IMR-90 (cell line): Measurements from ENCODE around the gene PTPRH. TPM values are rescaled to one million over a fixed set of nuclear protein-coding genes. Genes with fewer than 3 reads are reported as not detected.

Experiments used
- ATAC-seq: fragments of 200-7000 bp; cut with Tn5 transposase; 2 replicates; pipeline ENCODE4 v1.9.1; 2020; ENCODE audit warnings: low read depth, mild to moderate bottlenecking, moderate library complexity
- BruUV-seq: library from RNA; stranded (reverse); fragments of 400-500 nt; replicated peaks from 2 replicates; lab custom pipeline; 2021; lab: Mats Ljungman, UMichigan
- CTCF ChIA-PET: fragments of 300-600 bp; formaldehyde crosslinking; extraction: SDS; loops from one replicate; lab custom pipeline; 2021; ENCODE audit warnings: antibody characterized with exemption; lab: Yijun Ruan, JAX
- POLR2A ChIA-PET: fragments of 300-600 bp; sonication (Branson Sonifier 250); formaldehyde crosslinking; loops from one replicate; lab custom pipeline; 2022; ENCODE audit warnings: antibody characterized with exemption; ENCODE audit not compliant: unreplicated experiment; lab: Charles Lee
- DNase-seq: peaks from one replicate; pipeline ENCODE4 v3.0.0; 2013
- H2AFZ ChIP-seq: replicated peaks from 2 replicates; pipeline ENCODE3; 2013; ENCODE audit warnings: low read length, mild to moderate bottlenecking; ENCODE audit not compliant: poor library complexity
- H2AK5ac ChIP-seq: 2 replicates; pipeline ENCODE4 v1.6.1; 2013; ENCODE audit warnings: low read depth, low read length, inconsistent platforms
- H2AK9ac ChIP-seq: replicated peaks from 2 replicates; pipeline ENCODE3; 2013; ENCODE audit warnings: mild to moderate bottlenecking, low read depth, low read length, moderate library complexity; ENCODE audit not compliant: poor library complexity
- H2BK120ac ChIP-seq: 2 replicates; pipeline ENCODE4 v1.6.1; 2013; ENCODE audit warnings: low read depth, low read length, inconsistent platforms
- H2BK15ac ChIP-seq: 3 replicates; pipeline ENCODE4 v1.6.1; 2013; ENCODE audit warnings: low read depth, low read length, inconsistent platforms
- H2BK20ac ChIP-seq: 2 replicates; pipeline ENCODE4 v1.6.1; 2013; ENCODE audit warnings: low read depth, mild to moderate bottlenecking, inconsistent platforms, low read length, moderate library complexity
- H2BK5ac ChIP-seq: 2 replicates; pipeline ENCODE4 v1.6.1; 2013; ENCODE audit warnings: mild to moderate bottlenecking, low read depth, low read length, inconsistent platforms; ENCODE audit not compliant: poor library complexity, severe bottlenecking
- H3K14ac ChIP-seq: replicated peaks from 2 replicates; pipeline ENCODE4 v1.6.1; 2013; ENCODE audit warnings: low read depth, low read length, inconsistent platforms
- H3K18ac ChIP-seq: 2 replicates; pipeline ENCODE4 v1.6.1; 2013; ENCODE audit warnings: low read depth, low read length, control low read depth
- H3K23ac ChIP-seq: 2 replicates; pipeline ENCODE4 v1.6.1; 2013; ENCODE audit warnings: low read depth, low read length, inconsistent platforms
- H3K27ac ChIP-seq: 2 replicates; pipeline ENCODE4 v1.5.1; 2013; ENCODE audit warnings: mild to moderate bottlenecking, control low read depth, low read length; ENCODE audit not compliant: insufficient read depth
- H3K27me3 ChIP-seq: 2 replicates; pipeline ENCODE4 v1.6.1; 2013; ENCODE audit warnings: low read length; ENCODE audit not compliant: control insufficient read depth, insufficient read depth
- H3K36me3 ChIP-seq: 2 replicates; pipeline ENCODE4 v1.6.1; 2013; ENCODE audit warnings: low read length, mixed read lengths; ENCODE audit not compliant: control insufficient read depth, insufficient read depth
- H3K4ac ChIP-seq: 2 replicates; pipeline ENCODE4 v1.6.1; 2013; ENCODE audit warnings: low read depth, low read length, inconsistent platforms
- H3K4me1 ChIP-seq: 2 replicates; pipeline ENCODE4 v1.6.1; 2013; ENCODE audit warnings: low read length, mixed read lengths; ENCODE audit not compliant: control insufficient read depth, insufficient read depth
- H3K4me2 ChIP-seq: 2 replicates; pipeline ENCODE4 v1.6.1; 2013; ENCODE audit warnings: low read depth, mild to moderate bottlenecking, control low read depth, low read length, moderate library complexity
- H3K4me3 ChIP-seq: 2 replicates; pipeline ENCODE4 v1.5.1; 2013; ENCODE audit warnings: low read depth, mild to moderate bottlenecking, control low read depth, low read length, moderate library complexity; ENCODE audit not compliant: insufficient read depth
- H3K56ac ChIP-seq: 2 replicates; pipeline ENCODE4 v1.6.1; 2013; ENCODE audit warnings: low read length, inconsistent platforms; ENCODE audit not compliant: insufficient read depth; ENCODE audit errors: extremely low read depth
- H3K79me1 ChIP-seq, 2 experiments: 2 replicates each; pipeline ENCODE4 v1.6.1; 2013; ENCODE audit warnings: low read length in 2 of 2, inconsistent platforms in 1 of 2, low read depth in 1 of 2
- H3K9ac ChIP-seq: 2 replicates; pipeline ENCODE4 v1.6.1; 2013; ENCODE audit warnings: low read depth, low read length, control low read depth
- H3K9me1 ChIP-seq: 2 replicates; pipeline ENCODE4 v1.6.1; 2013; ENCODE audit warnings: low read length, inconsistent platforms; ENCODE audit not compliant: insufficient read depth
- H3K9me3 ChIP-seq: 2 replicates; pipeline ENCODE4 v1.6.1; 2013; ENCODE audit warnings: low read length; ENCODE audit not compliant: control insufficient read depth, insufficient read depth
- H4K20me1 ChIP-seq: 2 replicates; pipeline ENCODE4 v1.6.1; 2013; ENCODE audit warnings: low read length, inconsistent platforms; ENCODE audit not compliant: insufficient read depth
- H4K5ac ChIP-seq: 2 replicates; pipeline ENCODE4 v1.6.1; 2013; ENCODE audit warnings: mild to moderate bottlenecking, low read depth, low read length, control low read depth
- H4K8ac ChIP-seq, 2 experiments: 2 replicates each; pipeline ENCODE4 v1.6.1; 2013; ENCODE audit warnings: low read depth in 2 of 2, low read length in 2 of 2, control low read depth in 1 of 2, inconsistent platforms in 1 of 2
- H4K91ac ChIP-seq: 2 replicates; pipeline ENCODE4 v1.6.1; 2013; ENCODE audit warnings: low read depth, low read length, inconsistent platforms; ENCODE audit not compliant: insufficient read depth
- CEBPB ChIP-seq: IDR thresholded peaks from 2 replicates; pipeline ENCODE4 v1.6.1; 2012; ENCODE audit warnings: low read depth, low read length, improper control_type of control experiment
- MAZ ChIP-seq: IDR thresholded peaks from 2 replicates; pipeline ENCODE4 v1.6.1; 2012; ENCODE audit warnings: low read depth, mild to moderate bottlenecking, low read length, improper control_type of control experiment, moderate library complexity, borderline replicate concordance
- MXI1 ChIP-seq: IDR thresholded peaks from 2 replicates; pipeline ENCODE4 v1.6.1; 2012; ENCODE audit warnings: low read depth, mild to moderate bottlenecking, low read length, moderate library complexity, borderline replicate concordance
- POLR2A ChIP-seq: IDR thresholded peaks from 2 replicates; pipeline ENCODE4 v1.6.1; 2012; ENCODE audit warnings: mild to moderate bottlenecking, low read depth, low read length
- RAD21 ChIP-seq: IDR thresholded peaks from 2 replicates; pipeline ENCODE4 v1.6.1; 2012; ENCODE audit warnings: low read length, improper control_type of control experiment
- SMC3 ChIP-seq: fragments of 150-350 bp; IDR thresholded peaks from 2 replicates; pipeline ENCODE4 v1.6.1; 2016; ENCODE audit warnings: low read depth, mild to moderate bottlenecking, antibody characterized with exemption, low read length, moderate library complexity
- WGBS, 2 experiments: methylation state at CpG; one replicate each; pipeline versions ENCODE4 v1.1.5 to v1.1.7; 2013; ENCODE audit warnings: missing lambda C conversion rate in 2 of 2; ENCODE audit not compliant: insufficient read length in 1 of 2; ENCODE audit errors: extremely low coverage in 2 of 2; 5-methylcytosine and 5-hydroxymethylcytosine counted together
- dilution Hi-C: fragments of 300-500 bp; cut with HindIII; formaldehyde crosslinking; loops from one replicate; pipeline ENCODE4 v1.14.3; 2018; ENCODE audit warnings: low sequenced_read_pairs; ENCODE audit not compliant: unreplicated experiment
- in situ Hi-C: fragments of 300-500 bp; cut with MboI; formaldehyde crosslinking; loops from 3 replicates; pipeline ENCODE4 v1.14.3; 2019; ENCODE audit warnings: low sequenced_read_pairs, inconsistent platforms, mixed read lengths
- intact Hi-C: fragments of 100-400 bp; cut with micrococcal nuclease; formaldehyde crosslinking; loops from 2 replicates; pipeline ENCODE4 v1.10.0; 2022
- polyA plus RNA-seq, 3 experiments: library from polyadenylated mRNA; depleted of rRNA; stranded (reverse); fragments of >200 nt; gene quantifications; 2 replicates each; pipeline ENCODE4 v1.2.3, GENCODE V29; 2012; ENCODE audit warnings: low replicate concordance in 1 of 3
- total RNA-seq: library from RNA; depleted of rRNA; stranded (reverse); fragments of >200 nt; gene quantifications from 2 replicates; pipeline ENCODE4 v1.2.3, GENCODE V29; 2012
- TF ChIP-seq, protein P1 (sequence below): fragments of 150-350 bp; IDR thresholded peaks from 2 replicates; pipeline ENCODE4 v1.6.1; 2017; ENCODE audit warnings: mild to moderate bottlenecking, antibody characterized with exemption, low read length, low read depth
- TF ChIP-seq, protein P2 (sequence below): fragments of 150-350 bp; IDR thresholded peaks from 2 replicates; pipeline ENCODE4 v1.6.1; 2016; ENCODE audit warnings: low read depth, mild to moderate bottlenecking, low read length, moderate library complexity, borderline replicate concordance

PTPRH gene
- total and polyA plus RNA-seq, 2 of the 4 experiments (the other 2 are of a cell fraction) = 1.3 to 3.4 TPM

DNA sequence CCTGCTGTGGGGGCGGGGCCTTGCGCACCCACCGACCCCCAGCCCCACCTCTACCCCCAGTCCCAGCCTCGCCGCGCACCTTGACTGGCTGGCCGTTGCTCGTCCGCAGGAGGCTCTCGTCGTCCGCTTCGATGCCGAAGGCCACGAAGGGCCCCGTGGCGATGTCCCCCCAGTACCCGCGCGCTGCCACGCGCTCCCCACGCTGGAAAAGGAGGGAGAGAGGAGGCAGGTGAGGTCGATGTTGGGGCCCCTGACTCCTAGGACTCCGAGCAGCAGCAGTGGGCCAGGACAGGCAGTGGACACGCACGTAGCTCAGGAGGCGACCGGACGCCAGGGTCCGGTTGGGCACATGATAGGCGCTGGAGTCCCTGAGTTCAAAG, 48.3 kb downstream of the PTPRH start:
- H4K20me1 ChIP-seq = no peaks in the 10 kb centered on the region
- H2BK15ac ChIP-seq = no peak overlapping the region
- H2AK9ac ChIP-seq = no peak overlapping the region
- H3K27ac ChIP-seq = no peak overlapping the region
- H4K5ac ChIP-seq = no peak overlapping the region
- in situ Hi-C loops (no loop called here), intact Hi-C loops (no loop called here), dilution Hi-C loops (no loop called here)
- DNase-seq = no peak
- H3K4ac ChIP-seq = no peak overlapping the region
- no peaks in the 10 kb centered on the region for H3K79me1 ChIP-seq
- peaks cover 37% of the 10 kb centered on the region for H3K27me3 ChIP-seq
- H3K56ac ChIP-seq = no peak overlapping the region
- H3K9me1 ChIP-seq = peaks cover 2% of the 10 kb centered on the region; the same call in 1 of the 2 replicates
- ChIA-PET CTCF (interaction anchor here (0.8 to 1.6 kb wide), 3 partner anchors 15 to 223 kb away, joined by 3 to 4 read pairs (median 3); no protein-coding TSS in a partner anchor), POLR2A (no interaction called here)
- H3K4me3 ChIP-seq = no peak overlapping the region
- ATAC-seq = no peak
- H2AFZ ChIP-seq = peak overlapping the region; percentile 29
- H2BK120ac ChIP-seq = no peak overlapping the region
- WGBS, 2 experiments = 24% methylated on average over 16 of the region's 32 CpGs; no CpG with 5 or more reads in 1 of the 2 experiments
- no peak overlapping the region for H4K8ac ChIP-seq
- H4K91ac ChIP-seq = no peak overlapping the region
- no peak overlapping the region for H2BK20ac ChIP-seq
- no peaks in the 10 kb centered on the region for H3K9me3 ChIP-seq
- no peak overlapping the region for H3K23ac ChIP-seq
- H2BK5ac ChIP-seq = no peak overlapping the region
- no peak overlapping the region for H3K4me2 ChIP-seq
- no TSS peak for BruUV-seq
- no peak overlapping the region for H3K18ac ChIP-seq
- no peaks in the 10 kb centered on the region for H3K36me3 ChIP-seq
- H3K4me1 ChIP-seq = peaks cover 2% of the 10 kb centered on the region; the same call in 1 of the 2 replicates
- no peak overlapping the region for H3K9ac ChIP-seq
- no peak overlapping the region for H2AK5ac ChIP-seq
- H3K14ac ChIP-seq = no peak overlapping the region
- TF ChIP-seq SMC3 (no peak), CEBPB (no peak), MAZ (no peak), POLR2A (no peak), MXI1 (no peak), RAD21 (no peak)
- TF ChIP-seq, protein P1, sequence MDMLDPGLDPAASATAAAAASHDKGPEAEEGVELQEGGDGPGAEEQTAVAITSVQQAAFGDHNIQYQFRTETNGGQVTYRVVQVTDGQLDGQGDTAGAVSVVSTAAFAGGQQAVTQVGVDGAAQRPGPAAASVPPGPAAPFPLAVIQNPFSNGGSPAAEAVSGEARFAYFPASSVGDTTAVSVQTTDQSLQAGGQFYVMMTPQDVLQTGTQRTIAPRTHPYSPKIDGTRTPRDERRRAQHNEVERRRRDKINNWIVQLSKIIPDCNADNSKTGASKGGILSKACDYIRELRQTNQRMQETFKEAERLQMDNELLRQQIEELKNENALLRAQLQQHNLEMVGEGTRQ = no peak
- TF ChIP-seq, protein P2, sequence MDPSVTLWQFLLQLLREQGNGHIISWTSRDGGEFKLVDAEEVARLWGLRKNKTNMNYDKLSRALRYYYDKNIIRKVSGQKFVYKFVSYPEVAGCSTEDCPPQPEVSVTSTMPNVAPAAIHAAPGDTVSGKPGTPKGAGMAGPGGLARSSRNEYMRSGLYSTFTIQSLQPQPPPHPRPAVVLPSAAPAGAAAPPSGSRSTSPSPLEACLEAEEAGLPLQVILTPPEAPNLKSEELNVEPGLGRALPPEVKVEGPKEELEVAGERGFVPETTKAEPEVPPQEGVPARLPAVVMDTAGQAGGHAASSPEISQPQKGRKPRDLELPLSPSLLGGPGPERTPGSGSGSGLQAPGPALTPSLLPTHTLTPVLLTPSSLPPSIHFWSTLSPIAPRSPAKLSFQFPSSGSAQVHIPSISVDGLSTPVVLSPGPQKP = no peak
